HG03354 (cell line): ENCODE data around the gene ANKRD30A.
"Not testable (repeated sequence)": the region's sequence is repeated elsewhere in the genome, so short reads cannot be mapped to it uniquely, and the experiment has no call there.

Experiments used
- ATAC-seq: cut with Tn5 transposase; IDR thresholded peaks from one replicate; pipeline ENCODE4 v1.9.1; 2021; ENCODE audit warnings: mild to moderate bottlenecking; ENCODE audit not compliant: unreplicated experiment, poor library complexity, severe bottlenecking

Gene ANKRD30A

DNA sequence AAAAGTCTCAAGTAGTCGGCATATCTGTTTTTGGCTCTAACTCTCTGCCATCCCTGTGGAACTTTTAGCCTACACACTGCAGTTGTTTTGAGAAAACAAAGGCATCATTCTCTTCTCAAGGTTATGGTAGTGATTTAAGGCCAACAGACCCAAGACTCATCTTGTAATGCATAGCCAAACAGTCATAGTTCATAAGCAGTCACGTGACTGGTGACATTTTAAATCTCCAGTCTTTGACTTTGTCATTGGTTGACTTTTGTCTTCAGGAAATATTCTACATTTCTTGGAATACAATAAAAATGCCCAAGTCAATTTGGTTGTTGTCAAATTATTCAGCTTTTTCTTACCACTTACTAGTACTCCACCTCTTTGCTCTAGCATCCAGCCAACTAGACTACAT is 114.8 kb downstream of the ANKRD30A start:
- ATAC-seq, result no peak

GRCh38 chr10:37246637-37247036 is 121.2 kb downstream of the ANKRD30A start:
- no peak for ATAC-seq

DNA sequence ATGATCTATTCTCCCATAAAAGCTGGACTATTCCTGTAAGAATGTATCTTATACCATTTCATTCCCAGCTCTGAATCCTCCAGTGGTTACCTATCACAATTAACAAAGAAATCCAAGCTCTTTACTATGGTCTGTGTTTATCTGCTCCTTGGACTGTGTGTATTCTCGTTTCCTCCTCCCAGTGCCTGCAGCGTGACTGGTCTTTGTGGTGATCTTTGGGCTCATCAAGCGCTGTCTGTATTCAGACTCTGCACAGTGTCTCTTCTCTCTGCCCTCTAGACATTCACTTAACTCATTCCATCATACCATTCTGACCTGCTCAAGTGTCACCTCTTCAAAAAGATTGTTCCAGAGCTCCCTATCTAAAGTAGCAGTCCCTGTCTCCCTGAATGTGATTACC is 130.4 kb downstream of the ANKRD30A start:
- ATAC-seq, result not testable (repeated sequence)

DNA sequence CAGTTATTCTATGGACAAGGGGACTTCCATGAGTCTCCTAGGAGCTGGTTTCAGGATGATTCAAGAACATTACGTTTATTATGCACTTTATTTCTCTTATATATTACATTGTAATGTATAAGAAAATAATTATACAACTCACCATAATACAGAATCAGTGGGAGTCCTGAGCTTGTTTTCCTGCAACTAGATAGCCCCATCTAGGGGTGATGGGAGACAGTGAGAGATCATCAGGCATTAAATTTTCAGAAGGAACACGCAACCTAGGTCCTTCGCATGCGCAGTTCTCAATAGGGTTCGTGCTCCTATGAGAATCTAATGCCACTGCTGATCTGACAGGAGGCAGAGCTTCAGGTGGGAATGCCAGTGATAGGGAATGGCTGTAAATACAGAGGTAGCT is 137.9 kb downstream of the ANKRD30A start:
- ATAC-seq, result no peak

GRCh38 chr10:37268266-37268665 is 142.9 kb downstream of the ANKRD30A start:
- ATAC-seq, result no peak

DNA sequence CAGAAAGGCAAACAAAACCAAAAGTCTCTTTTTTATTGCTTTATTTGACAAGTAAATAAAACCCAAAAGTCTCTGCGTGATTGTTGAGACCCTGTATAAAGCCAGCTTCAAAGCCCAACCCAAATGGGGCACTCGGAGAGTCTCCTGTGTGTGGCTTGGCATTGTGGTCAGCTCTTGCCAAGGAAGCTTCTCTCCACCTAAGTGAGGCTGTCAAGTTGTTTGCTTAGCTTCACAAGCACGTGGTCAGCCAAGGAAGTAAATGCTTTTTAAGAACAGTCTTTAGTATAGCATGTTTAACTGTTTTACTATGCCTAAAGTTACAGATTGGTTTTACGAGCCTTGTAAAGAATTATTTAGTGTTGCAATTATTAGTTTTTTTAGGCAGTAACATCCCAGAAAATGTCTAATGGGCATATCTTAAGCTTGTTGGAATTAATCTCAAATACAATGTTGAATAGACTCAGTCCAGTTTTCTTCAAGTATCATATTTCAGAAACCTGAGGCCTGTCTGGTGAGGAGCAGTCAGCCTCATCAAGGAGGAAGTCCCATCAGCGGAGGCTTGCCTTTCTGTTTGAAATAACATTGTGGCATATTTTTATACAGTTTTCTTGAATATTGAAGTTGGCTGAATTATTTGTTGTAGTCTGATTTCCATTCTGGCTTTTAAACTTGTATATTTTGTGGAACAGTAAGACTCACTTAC is 144.3 kb downstream of the ANKRD30A start:
- no peak for ATAC-seq

DNA sequence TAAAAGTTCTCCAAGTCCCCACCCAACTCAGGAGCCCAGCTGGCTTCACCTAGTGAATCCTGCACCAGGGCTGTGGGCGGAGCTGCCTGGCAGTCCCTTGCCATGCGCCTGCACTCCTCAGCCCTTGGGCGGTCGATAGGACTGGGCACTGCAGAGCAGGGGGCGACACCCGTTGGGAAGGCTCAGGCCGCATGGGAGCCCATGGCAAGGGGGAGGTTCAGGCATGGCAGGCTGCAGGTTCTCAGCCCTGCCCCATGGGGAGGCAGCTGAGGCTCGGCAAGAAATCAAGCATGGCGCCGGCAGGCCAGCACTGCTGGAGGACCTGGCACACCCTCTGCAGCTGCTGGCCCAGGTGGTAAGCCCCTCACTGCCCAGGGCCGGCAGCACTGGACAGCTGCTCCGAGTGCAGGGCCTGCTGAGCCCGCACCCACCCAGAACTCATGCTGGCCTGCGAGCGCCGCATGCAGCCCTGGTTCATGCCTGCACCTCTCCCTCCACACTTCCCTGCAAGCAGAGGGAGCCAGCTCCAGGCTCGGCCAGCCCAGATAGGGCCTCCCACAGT is 149.9 kb downstream of the ANKRD30A start:
- ATAC-seq, result no peak

GRCh38 chr10:37285063-37285462 is 159.7 kb downstream of the ANKRD30A start:
- ATAC-seq, result no peak

DNA sequence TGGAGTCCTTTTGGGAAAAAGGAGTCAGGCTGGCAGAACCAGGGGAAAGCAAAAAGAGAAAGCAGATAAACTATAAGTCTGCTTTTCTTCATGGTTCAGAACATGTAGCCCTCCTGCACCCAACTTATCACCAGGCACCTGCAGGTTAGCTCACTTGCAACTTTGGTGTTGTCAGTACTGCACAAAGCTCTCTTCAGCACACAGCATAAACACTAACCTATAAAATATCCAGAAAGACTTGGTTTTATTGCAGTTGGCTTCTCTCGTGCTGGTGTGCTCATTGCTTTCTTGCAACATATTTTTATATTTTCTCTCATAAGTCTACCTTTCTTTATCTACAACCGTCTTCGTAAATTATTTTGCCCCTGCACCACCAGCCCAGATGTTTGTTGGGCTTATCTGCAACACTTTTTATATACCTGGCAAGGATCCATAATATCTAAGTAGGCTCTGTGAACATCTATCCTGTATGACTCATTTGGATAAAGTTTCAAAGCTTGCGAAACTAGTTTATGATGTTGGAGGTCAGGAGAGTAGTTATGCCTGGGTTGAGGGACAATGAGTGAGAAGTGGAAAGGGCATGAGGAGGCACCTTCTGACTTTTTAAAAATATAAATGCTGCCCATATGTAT is 164.6 kb downstream of the ANKRD30A start:
- ATAC-seq, result no peak

DNA sequence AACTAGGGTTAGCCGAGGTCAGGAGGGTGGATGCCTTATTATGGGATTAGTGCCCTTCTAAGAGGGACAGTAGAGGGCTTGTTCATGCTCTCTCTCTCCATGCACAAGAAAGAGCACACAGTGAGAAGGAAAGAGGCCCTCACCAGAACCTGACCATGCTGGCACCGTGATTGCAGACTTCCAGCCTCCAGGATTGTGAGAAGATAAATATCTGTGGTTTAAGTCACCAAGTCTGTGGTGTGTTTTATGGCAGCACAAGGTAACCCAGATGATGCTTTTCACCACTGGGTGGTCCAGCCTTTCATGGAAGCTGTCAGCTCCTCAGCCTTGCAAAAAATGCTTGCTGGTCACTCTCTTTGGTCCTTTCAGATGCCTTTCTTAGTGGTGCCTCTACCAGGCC is 175.9 kb downstream of the ANKRD30A start:
- ATAC-seq, result no peak

- no peak for ATAC-seq
Measured at GRCh38 chr10:37304036-37304435, 178.6 kb downstream of the ANKRD30A start.

- no peak for ATAC-seq
Measured at GRCh38 chr10:37314350-37314749, 189.0 kb downstream of the ANKRD30A start.

DNA sequence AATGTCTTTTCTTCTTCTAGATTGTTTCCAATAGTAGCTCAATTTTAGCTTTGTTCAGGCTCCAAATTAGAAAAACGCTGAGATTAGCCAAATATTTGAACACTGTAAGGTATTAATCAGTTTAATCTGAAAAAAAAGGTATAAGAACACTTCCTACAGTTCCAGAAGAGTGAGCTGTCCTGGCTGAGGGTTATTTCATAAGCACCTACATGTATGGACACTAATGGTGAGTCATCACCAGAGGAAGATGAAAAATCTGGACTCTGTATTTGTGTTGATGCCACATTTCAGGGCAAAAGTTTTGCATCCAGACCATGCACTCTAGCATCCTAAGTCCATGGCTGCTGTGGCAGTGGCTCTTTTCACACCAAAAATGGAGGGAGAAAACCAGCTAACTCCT is 189.5 kb downstream of the ANKRD30A start:
- ATAC-seq, result no peak

DNA sequence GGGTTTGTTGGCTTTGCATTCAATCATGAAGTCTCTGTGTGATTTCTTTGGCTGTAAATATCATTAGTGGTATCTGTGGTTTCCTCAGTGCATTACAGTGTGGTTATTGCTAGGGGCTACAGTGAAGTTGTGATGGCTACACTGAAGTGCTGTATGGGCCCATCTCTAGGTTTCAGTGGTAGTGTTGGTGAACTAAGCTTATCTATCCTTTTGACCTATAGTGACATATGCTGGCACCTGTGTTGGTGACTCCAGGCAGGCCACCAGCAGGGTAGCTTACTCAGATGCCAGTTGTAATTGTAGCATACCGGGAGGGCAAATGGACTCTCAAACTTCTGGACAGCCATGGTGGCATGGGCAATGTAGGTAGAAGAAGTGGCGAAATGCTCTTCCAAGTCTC is 219.0 kb downstream of the ANKRD30A start:
- ATAC-seq, result no peak

DNA sequence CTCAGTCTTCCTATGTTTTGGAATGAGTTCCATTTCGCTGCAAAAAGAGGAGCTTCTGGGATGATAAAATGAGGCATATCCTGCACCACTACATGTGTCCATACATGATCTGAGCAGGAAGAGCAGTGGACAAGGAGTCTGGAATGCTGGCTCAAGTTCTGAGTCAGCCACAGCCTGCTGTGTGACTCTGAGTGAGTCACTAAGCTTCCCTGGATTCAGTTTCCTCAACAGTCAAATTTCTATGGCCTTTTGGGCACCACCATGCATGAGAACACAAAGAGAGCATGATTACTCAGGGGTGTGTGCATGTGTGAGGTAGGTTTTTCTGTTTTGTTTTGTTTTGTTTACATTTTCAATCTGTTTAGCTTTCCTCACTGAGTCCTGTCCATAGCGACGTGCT is 254.6 kb downstream of the ANKRD30A start:
- no peak for ATAC-seq

- ATAC-seq, result no peak
Measured at GRCh38 chr10:37381271-37381670, 255.9 kb downstream of the ANKRD30A start.

DNA sequence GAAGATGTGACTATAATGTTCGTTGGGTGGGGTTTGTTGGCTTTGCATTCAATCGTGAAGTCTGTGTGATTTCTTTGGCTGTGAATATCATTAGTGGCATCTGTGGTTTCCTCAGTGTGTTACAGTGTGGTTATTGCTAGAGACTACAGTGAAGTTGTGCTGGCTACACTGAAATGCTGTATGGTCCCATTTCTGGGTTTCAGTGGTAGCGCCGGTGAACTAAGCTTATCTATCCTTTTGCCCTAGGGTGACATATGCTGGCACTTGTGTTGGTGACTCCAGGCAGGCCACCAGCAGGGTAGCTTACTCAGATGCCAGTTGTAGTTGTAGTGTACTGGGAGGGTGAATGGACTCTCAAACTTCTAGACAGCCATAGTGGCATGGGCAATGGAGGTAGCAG is 259.5 kb downstream of the ANKRD30A start:
- ATAC-seq, result no peak

DNA sequence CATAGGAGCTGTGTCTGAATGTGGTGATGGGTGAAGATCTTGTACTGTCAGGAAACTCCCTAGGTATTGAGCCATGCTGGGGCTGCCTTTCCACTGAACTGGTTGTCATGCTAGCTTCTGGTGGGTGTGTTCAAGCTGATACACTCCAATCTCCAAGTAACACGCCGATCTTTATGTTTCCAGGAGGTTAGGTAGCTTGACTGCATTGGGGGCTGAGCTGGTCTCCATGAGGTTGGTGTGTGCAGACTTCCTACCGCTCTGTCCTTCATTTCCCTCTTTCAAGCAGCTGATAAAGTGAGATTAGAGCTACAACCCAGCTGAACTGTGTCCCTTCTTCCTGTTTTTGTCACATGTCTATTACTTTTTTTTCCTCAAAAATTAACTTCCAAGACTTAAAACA is 265.5 kb downstream of the ANKRD30A start:
- no peak for ATAC-seq

- ATAC-seq, result not testable (repeated sequence)
Measured at GRCh38 chr10:37400774-37401173, 275.4 kb downstream of the ANKRD30A start.

DNA sequence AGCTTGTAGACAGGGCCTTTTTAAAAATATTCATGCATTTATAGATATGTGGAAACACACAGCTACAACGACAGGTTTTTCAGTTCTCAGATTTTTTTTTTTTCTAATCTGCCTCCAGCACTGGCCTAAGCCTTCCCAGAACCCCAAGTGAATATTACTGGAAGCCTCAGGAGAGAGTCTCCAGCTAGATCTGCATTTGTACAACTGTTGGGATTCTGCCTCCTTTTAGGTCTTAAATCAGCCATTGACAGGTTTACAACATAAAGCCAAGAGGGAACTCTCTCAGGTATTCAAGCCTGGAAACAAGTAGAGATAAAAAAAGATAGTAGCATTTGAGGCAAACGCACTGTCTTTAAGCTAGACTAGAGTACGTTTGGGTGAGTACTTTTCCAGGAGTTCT is 275.8 kb downstream of the ANKRD30A start:
- no peak for ATAC-seq

- ATAC-seq, result no peak
Measured at GRCh38 chr10:37403776-37404175, 278.4 kb downstream of the ANKRD30A start.
